ENCODE data around the gene ZNF12.
A peak's percentile ranks its signal among the peaks of the same experiment; 100 is the strongest.
"Not testable (repeated sequence)": the region's sequence is repeated elsewhere in the genome, so short reads cannot be mapped to it uniquely, and the experiment has no call there.

The ZNF12 gene

DNA sequence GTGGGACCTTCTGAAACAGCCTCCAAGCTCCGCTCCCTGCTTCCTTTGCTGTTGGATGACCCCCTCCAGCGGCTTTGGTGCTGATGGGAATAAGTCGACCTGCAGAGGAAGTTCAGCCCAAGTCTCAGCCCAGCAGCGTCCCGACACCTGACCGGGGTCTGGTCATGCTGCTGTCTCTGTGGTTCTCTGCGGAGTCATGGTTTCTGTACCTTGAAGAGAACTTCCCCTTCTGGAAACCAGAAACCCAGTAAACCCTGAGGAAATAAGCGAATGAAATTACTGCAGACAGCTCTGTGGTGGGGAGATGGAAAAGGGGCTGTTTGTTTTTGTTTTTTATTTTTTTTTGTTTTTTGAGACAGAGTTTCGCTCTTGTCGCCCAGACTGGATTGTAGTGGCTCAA lies 18.3 kb upstream of the ZNF12 start:
- H3K27ac ChIP-seq: no peak overlapping the region

GRCh38 chr7:6724351-6724750 lies 17.6 kb upstream of the ZNF12 start:
- H3K27ac ChIP-seq: not testable (repeated sequence)

More for the DNA sequence above, 18.3 kb upstream of the ZNF12 start:
- TF ChIP-seq CTCF (IDR thresholded peaks at IDR 0.05) (no peak), ZFX (IDR thresholded peaks at IDR 0.05; ENCODE audit: borderline replicate concordance) (no peak)

DNA sequence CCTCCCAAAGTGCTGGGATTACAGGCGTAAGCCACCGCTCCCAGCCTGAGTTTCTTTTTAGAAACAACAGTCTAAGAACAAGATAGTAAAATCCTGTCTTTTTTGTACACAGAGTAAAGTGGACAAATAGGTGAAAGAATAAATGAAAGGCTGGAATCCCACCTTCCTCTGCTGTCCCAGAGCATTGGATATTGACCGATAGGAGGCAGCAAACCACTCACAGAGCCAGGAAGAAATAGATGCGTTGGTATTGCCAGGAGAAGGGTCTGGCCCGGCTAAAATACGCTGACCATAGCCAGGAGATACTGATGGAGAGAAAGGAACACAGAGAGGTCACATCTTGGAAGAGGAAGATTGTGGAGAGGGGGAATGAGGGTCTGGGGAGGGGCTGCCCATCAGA lies 11.4 kb upstream of the ZNF12 start:
- no peak for TF ChIP-seq ZFX (IDR thresholded peaks at IDR 0.05; ENCODE audit: borderline replicate concordance)
- TF ChIP-seq CTCF (IDR thresholded peaks at IDR 0.05): peak; percentile 32
- H3K27ac ChIP-seq: no peak overlapping the region

GRCh38 chr7:6715898-6716297 lies 9.2 kb upstream of the ZNF12 start:
- not testable (repeated sequence) for H3K27ac ChIP-seq

DNA sequence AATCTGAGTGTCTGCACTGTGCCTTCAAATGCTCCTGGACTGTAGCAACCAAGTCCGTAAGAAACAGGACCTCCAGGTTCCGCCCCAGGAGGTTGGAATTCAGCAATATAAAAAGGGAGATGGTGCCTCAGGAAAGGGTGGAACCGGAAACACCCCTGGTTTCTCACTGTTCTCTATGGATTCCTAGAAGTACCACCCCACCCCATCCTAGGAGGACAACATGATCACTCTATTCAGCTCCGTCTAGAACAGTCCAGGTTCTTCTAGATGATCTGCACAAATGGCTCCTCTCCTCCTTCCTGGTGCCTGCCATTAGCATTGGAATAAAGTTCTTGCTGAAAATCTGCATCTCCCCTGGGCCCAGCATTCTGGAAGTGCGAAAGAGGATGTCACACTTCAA lies 7.6 kb upstream of the ZNF12 start:
- H3K27ac ChIP-seq: no peak overlapping the region
- no peak for TF ChIP-seq ZFX (IDR thresholded peaks at IDR 0.05; ENCODE audit: borderline replicate concordance)

DNA sequence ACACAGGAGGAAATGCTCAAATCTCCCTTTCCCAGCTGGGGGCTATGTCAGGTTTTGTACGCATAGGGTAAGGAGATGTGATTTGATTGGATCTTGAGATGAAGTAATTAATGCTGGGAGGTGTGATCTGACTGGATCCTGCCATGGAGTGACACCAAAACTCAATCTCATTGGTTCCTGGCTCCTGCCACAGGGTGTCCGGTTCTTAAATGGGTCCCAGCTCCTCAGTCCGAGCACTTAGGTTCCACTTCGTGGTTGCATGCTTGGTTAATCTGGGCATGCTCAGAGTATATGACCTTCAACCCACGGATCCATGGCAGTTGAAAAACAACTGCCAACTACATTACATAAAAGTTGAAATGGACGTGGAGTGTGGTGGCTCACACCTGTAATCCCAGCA lies 3.1 kb upstream of the ZNF12 start:
- no peak overlapping the region for H3K27ac ChIP-seq
- TF ChIP-seq ZFX (IDR thresholded peaks at IDR 0.05; ENCODE audit: borderline replicate concordance): no peak
- no peak for TF ChIP-seq CTCF (IDR thresholded peaks at IDR 0.05)

DNA sequence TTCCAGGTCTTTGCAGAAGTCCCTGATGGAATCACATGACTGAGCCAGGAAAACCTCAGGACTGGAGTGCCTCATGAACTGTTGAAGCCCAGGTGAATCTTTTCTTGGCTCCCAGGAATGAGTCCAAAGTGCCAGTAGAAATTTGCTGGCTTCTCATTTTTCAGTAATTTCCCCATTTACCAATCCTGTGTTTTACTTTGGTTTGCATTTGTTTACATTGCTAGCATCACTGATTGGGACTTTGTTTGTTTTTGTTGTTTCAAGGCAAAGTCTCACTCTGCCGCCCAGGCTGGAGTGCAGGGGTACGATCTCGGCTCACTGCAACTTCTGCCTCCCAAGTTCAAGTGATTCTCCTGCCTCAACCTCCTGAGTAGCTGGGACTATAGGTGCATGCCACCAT lies 1.6 kb upstream of the ZNF12 start:
- TF ChIP-seq ZFX (IDR thresholded peaks at IDR 0.05; ENCODE audit: borderline replicate concordance): no peak
- no peak for TF ChIP-seq CTCF (IDR thresholded peaks at IDR 0.05)
- H3K27ac ChIP-seq: no peak overlapping the region

DNA sequence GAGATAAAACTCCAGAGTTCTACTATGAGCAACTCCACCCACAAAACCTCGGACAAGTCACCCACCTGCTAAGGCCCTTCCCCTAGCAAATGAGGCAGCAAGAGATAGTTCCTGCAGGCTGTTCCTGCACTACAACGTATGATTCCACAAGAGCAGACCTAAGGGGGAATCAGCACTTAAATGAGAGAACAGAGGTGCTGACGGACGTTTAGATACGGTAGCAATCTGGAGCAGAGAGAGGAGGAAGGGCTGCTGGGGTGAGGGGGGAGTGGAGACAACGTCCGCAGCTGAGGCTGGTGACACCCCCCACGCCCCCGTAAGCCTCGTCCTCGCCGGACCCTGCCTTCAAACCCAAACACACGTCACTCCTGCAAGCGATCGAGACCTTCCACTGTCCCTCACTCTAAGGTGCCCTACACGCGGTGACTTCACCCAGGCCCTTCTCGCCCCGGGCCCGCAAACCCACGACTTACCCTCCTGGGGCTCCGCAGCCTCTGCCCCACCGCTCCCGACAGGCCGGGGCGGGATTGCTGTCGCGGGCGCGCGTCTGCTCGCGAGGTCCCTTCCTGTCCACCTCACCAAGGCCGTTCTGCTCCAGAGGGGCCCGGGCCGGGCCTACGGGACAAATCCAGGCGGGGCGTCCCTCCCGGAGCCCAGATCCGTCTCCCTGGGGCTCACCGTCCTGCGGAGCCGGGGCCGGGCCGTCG lies 635 bp downstream of the ZNF12 start:
- TF ChIP-seq ZFX (IDR thresholded peaks at IDR 0.05; ENCODE audit: borderline replicate concordance) (no peak), CTCF (IDR thresholded peaks at IDR 0.05) (no peak)
- peak overlapping the region; percentile 77 for H3K27ac ChIP-seq

- H3K27ac ChIP-seq: no peak overlapping the region
- TF ChIP-seq CTCF (IDR thresholded peaks at IDR 0.05): no peak
- TF ChIP-seq ZFX (IDR thresholded peaks at IDR 0.05; ENCODE audit: borderline replicate concordance): no peak
Observed at GRCh38 chr7:6701860-6702259, 4.9 kb downstream of the ZNF12 start.
